Stimulated activated CD4-positive, alpha-beta T cell treated with anti-CD3 and anti-CD28 coated beads, Interleukin-15, amount 100 ng/mL, for 48 hours (primary cell): ENCODE measurements around the gene HRH4.

Source experiments
- DNase-seq, 2 donors: peaks; one replicate each; pipeline ENCODE4 v3.0.0-alpha.2; 2020; ENCODE audit warnings: low read depth in 2 of 2

Gene HRH4

DNA sequence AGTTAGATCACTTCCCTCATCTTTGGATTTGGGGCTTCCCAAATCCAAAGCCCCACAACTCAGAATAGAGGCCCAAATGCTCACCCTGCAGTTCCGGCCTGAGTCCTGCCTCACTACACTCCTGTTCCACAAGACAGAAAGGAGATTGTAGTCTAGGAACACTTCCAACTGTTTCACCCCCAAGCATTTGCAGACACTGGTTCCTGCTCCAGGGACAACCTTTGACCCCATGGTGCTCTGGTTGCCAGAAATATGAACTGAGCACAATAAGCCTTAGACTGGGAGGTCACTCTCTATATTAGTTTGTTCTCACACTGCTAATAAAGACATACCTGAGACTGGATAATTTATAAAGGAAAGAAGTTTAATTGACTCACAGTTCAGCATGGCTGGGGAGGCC is 49.0 kb downstream of the HRH4 start:
- DNase-seq: no peak

DNA sequence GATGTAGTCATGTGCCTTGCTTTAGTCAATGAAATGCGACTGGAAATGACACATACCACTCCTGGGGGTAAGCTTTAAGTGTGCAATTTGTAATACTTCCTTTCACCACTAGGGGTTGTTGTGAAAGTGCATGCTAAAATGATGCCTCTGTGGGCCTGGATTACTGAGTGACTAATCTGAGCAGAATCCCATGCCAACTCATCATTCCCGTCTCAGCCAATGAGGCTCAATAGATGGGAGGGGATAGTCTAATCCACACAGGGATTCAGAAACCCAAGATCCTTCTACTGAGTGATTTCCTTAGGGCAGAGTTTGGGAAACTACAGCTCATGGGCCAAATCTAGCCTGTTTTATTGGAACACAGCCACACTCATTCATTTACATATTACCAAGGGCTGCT is 54.0 kb downstream of the HRH4 start:
- DNase-seq: no peak

- no peak for DNase-seq
Observed at GRCh38 chr18:24515721-24516120, 55.3 kb downstream of the HRH4 start.

DNA sequence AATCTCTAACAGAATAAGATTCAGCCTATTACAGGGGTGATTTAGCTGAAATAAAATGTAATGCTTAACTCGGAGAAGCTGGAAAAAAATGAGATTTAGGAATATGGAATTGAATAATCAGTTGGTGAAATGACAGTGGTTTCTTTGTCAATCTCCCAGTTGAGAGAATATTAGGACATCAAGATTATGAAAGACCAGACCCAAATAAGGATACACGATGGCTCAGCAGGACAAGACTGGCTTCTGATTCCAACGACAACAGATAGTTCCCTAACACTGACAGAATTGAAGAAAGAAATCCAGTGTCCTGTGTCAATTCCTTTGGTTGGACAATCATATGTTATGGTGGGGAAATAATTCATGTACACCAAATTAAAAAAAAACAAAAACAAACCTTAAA is 55.8 kb downstream of the HRH4 start:
- no peak for DNase-seq

- DNase-seq: no peak
Observed at GRCh38 chr18:24517554-24517953, 57.1 kb downstream of the HRH4 start.

GRCh38 chr18:24518596-24518995 is 58.2 kb downstream of the HRH4 start:
- no peak for DNase-seq
